Uterus (tissue), 2 donors: ENCODE data around the gene STK39.

Experiments used
- CTCF ChIP-seq, 4 experiments: fragments of 200-600 bp in 2 of 4; fragments of 450-650 bp in 2 of 4; sonication (generic) in 2 of 4; IDR thresholded peaks; one replicate each; pipeline ENCODE4 v1.5.1; 2016 to 2019; ENCODE audit warnings: antibody characterized with exemption in 4 of 4, mild to moderate bottlenecking in 2 of 4, moderate library complexity in 1 of 4
- POLR2A ChIP-seq, 2 donors: fragments of 450-650 bp; IDR thresholded peaks; one replicate each; pipeline ENCODE4 v1.6.1; 2016; ENCODE audit warnings: antibody characterized with exemption in 2 of 2, mild to moderate bottlenecking in 1 of 2, moderate library complexity in 1 of 2

GRCh38 chr2:168021800-168022587 is 225.4 kb downstream of the STK39 start:
- TF ChIP-seq CTCF (IDR thresholded peaks at IDR 0.05) (no peak), POLR2A (IDR thresholded peaks at IDR 0.05) (no peak)
